ENCODE measurements around the gene GTSE1. TPM values are rescaled to one million over a fixed set of nuclear protein-coding genes. Genes with fewer than 3 reads are reported as not detected.

Gene GTSE1
- total RNA-seq, 2 experiments from 2014 or later: 39.4 to 41.4 TPM

DNA sequence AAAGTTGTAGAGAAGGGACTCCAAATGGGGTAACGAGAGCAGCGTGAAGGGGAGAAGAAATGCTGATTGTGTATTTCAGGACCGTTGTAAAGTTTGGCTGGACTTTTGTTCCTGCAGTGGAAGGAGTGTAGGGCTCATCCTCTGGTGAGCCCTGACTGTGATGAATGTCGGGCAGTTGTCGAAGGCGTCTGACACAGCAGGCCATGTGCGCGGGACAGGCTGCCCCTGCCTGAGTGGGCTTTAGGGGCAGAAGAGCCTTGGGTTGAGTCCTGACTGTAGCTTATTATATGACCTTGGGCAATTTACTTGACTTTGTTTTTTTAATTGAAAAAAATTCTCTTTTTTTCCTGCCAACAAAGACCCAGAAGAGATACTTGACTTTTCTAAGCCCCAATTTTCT lies 42.0 kb downstream of the GTSE1 start:
- ATAC-seq (no peak), DNase-seq (no peak)
- peaks cover 45% of the 10 kb centered on the region for H3K36me3 Mint-ChIP-seq (ENCODE audit: low read depth)
- intact Hi-C loops (cut with micrococcal nuclease): no loop called here
- H3K4me3 Mint-ChIP-seq: no peak overlapping the region
- CTCF ChIA-PET: interaction anchor here (0.6 kb wide), 1 partner anchor 8 kb away, joined by 3 read pairs; no protein-coding TSS in a partner anchor
- POLR2A ChIA-PET: no interaction called here
- H3K9me3 Mint-ChIP-seq: no peaks in the 10 kb centered on the region
- H3K27me3 Mint-ChIP-seq: no peaks in the 10 kb centered on the region
- H3K27ac Mint-ChIP-seq: peak overlapping the region; percentile 6
- TF ChIP-seq, protein P1, sequence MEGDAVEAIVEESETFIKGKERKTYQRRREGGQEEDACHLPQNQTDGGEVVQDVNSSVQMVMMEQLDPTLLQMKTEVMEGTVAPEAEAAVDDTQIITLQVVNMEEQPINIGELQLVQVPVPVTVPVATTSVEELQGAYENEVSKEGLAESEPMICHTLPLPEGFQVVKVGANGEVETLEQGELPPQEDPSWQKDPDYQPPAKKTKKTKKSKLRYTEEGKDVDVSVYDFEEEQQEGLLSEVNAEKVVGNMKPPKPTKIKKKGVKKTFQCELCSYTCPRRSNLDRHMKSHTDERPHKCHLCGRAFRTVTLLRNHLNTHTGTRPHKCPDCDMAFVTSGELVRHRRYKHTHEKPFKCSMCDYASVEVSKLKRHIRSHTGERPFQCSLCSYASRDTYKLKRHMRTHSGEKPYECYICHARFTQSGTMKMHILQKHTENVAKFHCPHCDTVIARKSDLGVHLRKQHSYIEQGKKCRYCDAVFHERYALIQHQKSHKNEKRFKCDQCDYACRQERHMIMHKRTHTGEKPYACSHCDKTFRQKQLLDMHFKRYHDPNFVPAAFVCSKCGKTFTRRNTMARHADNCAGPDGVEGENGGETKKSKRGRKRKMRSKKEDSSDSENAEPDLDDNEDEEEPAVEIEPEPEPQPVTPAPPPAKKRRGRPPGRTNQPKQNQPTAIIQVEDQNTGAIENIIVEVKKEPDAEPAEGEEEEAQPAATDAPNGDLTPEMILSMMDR (IDR thresholded peaks at IDR 0.05): no peak
- peaks cover 39% of the 10 kb centered on the region for H3K4me1 Mint-ChIP-seq (ENCODE audit: low read depth)

DNA sequence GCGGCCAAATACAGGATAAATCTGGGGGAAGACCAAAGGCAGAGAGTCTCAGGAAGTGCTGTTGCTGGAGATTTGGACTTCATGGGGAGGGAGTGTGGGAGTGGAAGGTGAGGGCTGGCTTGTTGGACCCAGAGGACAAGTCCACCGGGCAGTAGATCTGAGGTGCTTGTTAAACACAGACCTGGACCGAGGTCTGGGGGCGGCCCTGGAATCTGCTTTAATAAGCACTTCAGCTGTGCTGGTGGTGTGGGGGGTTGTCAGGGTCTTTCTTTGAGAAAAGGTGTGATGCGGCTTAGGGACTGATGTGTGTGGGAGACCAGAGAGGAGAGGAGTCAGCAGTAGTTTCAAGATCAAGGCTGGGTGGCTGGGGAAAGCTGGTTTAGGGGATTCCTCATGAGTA lies 43.3 kb downstream of the GTSE1 start:
- no peaks in the 10 kb centered on the region for H3K27me3 Mint-ChIP-seq
- CTCF ChIA-PET: interaction anchor here (0.7 to 1.2 kb wide), 3 partner anchors 9 to 28 kb away, joined by 3 read pairs; no protein-coding TSS in a partner anchor
- peaks cover 52% of the 10 kb centered on the region for H3K36me3 Mint-ChIP-seq (ENCODE audit: low read depth)
- no peak overlapping the region for H3K4me3 Mint-ChIP-seq
- peaks cover 35% of the 10 kb centered on the region for H3K4me1 Mint-ChIP-seq (ENCODE audit: low read depth)
- no peak overlapping the region for H3K27ac Mint-ChIP-seq
- POLR2A ChIA-PET: no interaction called here
- DNase-seq (no peak), ATAC-seq (no peak)
- TF ChIP-seq, protein P1 (IDR thresholded peaks at IDR 0.05): no peak
- H3K9me3 Mint-ChIP-seq: no peaks in the 10 kb centered on the region
- intact Hi-C loops (cut with micrococcal nuclease): no loop called here

DNA sequence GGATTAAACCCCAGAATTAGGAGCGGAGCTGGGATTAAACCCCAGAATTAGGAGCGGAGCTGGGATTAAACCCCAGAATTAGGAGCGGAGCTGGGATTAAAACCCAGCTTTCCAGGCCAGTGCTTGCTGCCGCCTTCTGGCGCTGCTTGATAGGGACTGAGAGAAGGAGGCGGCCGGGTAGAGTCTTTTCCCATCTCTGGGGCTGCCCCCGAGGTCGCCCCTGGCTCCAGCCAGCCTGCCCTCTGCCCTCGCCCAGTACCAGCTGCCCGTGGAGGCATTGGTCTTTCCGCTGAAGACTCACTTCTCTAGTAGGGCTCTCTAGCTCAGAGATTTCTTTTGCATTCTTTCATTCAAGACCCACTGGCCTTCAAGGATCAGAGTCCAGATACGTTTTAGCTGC lies 44.0 kb downstream of the GTSE1 start:
- intact Hi-C loops (cut with micrococcal nuclease): no loop called here
- H3K4me1 Mint-ChIP-seq (ENCODE audit: low read depth): peaks cover 33% of the 10 kb centered on the region
- TF ChIP-seq, protein P1 (IDR thresholded peaks at IDR 0.05): no peak
- no peaks in the 10 kb centered on the region for H3K9me3 Mint-ChIP-seq
- no peak overlapping the region for H3K27ac Mint-ChIP-seq
- peaks cover 54% of the 10 kb centered on the region for H3K36me3 Mint-ChIP-seq (ENCODE audit: low read depth)
- no peaks in the 10 kb centered on the region for H3K27me3 Mint-ChIP-seq
- ChIA-PET POLR2A (no interaction called here), CTCF (interaction anchor here (0.7 to 1.4 kb wide), 3 partner anchors 16 to 334 kb away, joined by 3 to 4 read pairs (median 3); no protein-coding TSS in a partner anchor)
- H3K4me3 Mint-ChIP-seq: no peak overlapping the region
- DNase-seq: no peak
- ATAC-seq: no peak

DNA sequence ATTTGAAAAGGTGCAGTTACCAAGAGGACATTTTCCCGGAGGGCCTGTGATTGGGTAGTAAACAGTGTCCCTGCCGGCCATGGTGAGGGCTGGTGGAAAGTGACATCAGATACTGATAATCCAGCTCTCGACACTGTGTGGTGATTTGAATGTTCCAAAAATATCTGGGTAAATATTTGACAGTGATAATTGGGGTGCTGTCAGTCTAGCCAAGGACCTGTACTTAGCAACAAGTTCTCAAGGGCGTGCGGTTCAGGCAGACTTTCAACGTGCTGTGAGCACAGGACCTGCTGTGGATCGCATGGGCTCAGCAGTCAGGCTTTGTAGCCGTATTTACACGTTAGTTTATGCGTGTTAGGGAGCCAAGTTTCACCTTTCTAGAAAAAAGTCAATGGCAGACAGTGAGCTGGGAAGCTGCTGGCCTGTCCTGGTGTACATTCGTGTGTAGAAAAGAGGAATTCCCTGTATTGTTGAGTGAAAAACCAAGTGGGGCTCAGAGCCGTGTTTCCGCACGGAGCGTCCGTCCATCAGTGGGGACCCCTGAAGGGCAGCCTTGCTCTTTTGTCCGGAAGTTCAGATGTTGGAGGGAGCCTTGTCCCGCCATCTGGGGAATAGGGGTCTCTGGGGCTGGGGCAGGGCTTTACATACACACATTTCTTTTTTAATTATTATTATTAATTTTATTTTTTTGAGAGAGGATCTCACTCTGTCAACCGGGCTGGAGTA lies 50.2 kb downstream of the GTSE1 start:
- ChIA-PET POLR2A (no interaction called here), CTCF (no interaction called here)
- Mint-ChIP-seq H3K9me3 (no peaks in the 10 kb centered on the region), H3K4me1 (ENCODE audit: low read depth) (peaks cover 3% of the 10 kb centered on the region), H3K27ac (no peak overlapping the region), H3K36me3 (ENCODE audit: low read depth) (peaks cover 47% of the 10 kb centered on the region), H3K4me3 (no peak overlapping the region), H3K27me3 (no peaks in the 10 kb centered on the region)
- ATAC-seq (no peak), DNase-seq (no peak)
- TF ChIP-seq, protein P1 (IDR thresholded peaks at IDR 0.05): no peak
- intact Hi-C loops (cut with micrococcal nuclease): no loop called here

DNA sequence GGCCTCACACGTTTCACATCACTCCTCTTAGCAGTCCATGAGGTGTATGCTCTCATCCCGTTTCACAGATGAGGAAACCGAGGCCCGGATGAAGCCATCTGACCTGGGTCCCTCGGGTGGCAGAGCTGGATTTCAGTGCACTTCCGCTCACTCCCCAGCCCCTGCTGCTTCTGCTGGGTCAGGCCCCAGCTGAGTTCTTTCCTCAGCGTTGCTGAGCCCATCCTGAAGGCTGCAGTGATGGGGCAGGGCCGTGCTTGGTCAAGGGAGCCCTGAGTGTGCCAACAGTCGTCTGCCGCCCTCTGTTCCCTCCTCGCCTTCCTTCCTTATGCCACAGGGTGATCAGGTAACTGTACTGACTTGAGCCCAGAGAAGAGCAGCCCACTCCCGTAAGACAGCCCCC lies 51.0 kb downstream of the GTSE1 start:
- Mint-ChIP-seq H3K36me3 (ENCODE audit: low read depth) (peaks cover 53% of the 10 kb centered on the region), H3K27ac (no peak overlapping the region), H3K27me3 (no peaks in the 10 kb centered on the region), H3K4me1 (ENCODE audit: low read depth) (peaks cover 1% of the 10 kb centered on the region), H3K9me3 (no peaks in the 10 kb centered on the region), H3K4me3 (no peak overlapping the region)
- ATAC-seq (no peak), DNase-seq (no peak)
- POLR2A ChIA-PET: no interaction called here
- CTCF ChIA-PET: interaction anchor here (1.1 kb wide), 1 partner anchor 20 kb away, joined by 3 read pairs; no protein-coding TSS in a partner anchor
- TF ChIP-seq, protein P1 (IDR thresholded peaks at IDR 0.05): no peak
- intact Hi-C loops (cut with micrococcal nuclease): no loop called here

All from activated CD8-positive, alpha-beta T cell treated with anti-CD3 and anti-CD28 coated beads for 36 hours (primary cell).